Astrocyte of the cerebellum (primary cell): ENCODE results near the gene RIPPLY2.
A peak's percentile ranks its signal among the peaks of the same experiment; 100 is the strongest.

ENCODE experiments used
- DNase-seq: peaks from one replicate; pipeline ENCODE4 v3.0.0-alpha.2; 2011; ENCODE audit warnings: low read depth
- H3K4me3 ChIP-seq: 2 replicates; pipeline ENCODE4 v1.5.1; 2011; ENCODE audit warnings: mild to moderate bottlenecking, low read depth, low read length, moderate library complexity
- CTCF ChIP-seq: IDR thresholded peaks from 2 replicates; pipeline ENCODE4 v1.5.1; 2012; ENCODE audit warnings: low read length, low read depth, moderate library complexity, mild to moderate bottlenecking; ENCODE audit errors: missing control alignments
- in situ Hi-C: cut with HindIII; loops from 2 replicates; pipeline ENCODE4 v1.10.0; 2017; ENCODE audit warnings: low sequenced_read_pairs

Gene RIPPLY2

GRCh38 chr6:83879746-83880145 lies 26.6 kb downstream of the RIPPLY2 start:
- DNase-seq: no peak
- no peak overlapping the region for H3K4me3 ChIP-seq
- in situ Hi-C loops: no loop called here
- TF ChIP-seq CTCF: no peak

- in situ Hi-C loops: no loop called here
- TF ChIP-seq CTCF: no peak
Measured at GRCh38 chr6:83883240-83883639, 30.1 kb downstream of the RIPPLY2 start.

GRCh38 chr6:83884523-83884922 lies 31.4 kb downstream of the RIPPLY2 start:
- TF ChIP-seq CTCF: no peak
- H3K4me3 ChIP-seq: no peak overlapping the region
- peak; percentile 19 for DNase-seq
- in situ Hi-C loops: no loop called here

More at GRCh38 chr6:83883240-83883639, 30.1 kb downstream of the RIPPLY2 start:
- no peak overlapping the region for H3K4me3 ChIP-seq
- DNase-seq: no peak

GRCh38 chr6:83885984-83886383 lies 32.8 kb downstream of the RIPPLY2 start:
- no peak for DNase-seq
- in situ Hi-C loops: no loop called here
- no peak overlapping the region for H3K4me3 ChIP-seq
- no peak for TF ChIP-seq CTCF

- DNase-seq: no peak
- no peak for TF ChIP-seq CTCF
- in situ Hi-C loops: no loop called here
- no peak overlapping the region for H3K4me3 ChIP-seq
Measured at GRCh38 chr6:83889621-83890020, 36.5 kb downstream of the RIPPLY2 start.

GRCh38 chr6:83890520-83890919 lies 37.4 kb downstream of the RIPPLY2 start:
- no peak for DNase-seq
- in situ Hi-C loops: no loop called here
- H3K4me3 ChIP-seq: no peak overlapping the region
- TF ChIP-seq CTCF: no peak

- H3K4me3 ChIP-seq: no peak overlapping the region
- TF ChIP-seq CTCF: no peak
- in situ Hi-C loops: no loop called here
- DNase-seq: no peak
Measured at GRCh38 chr6:83891586-83891985, 38.4 kb downstream of the RIPPLY2 start.
